ENCODE results near the gene SNTG2. TPM values are rescaled to one million over a fixed set of nuclear protein-coding genes. Genes with fewer than 3 reads are reported as not detected.

The SNTG2 gene
- polyA plus RNA-seq, 3 donors = not detected

- no peak for DNase-seq
- Mint-ChIP-seq H3K9me3 (peaks cover 2 to 10% (median 5%) of the 10 kb centered on the region in 7 donors), H3K27me3 (ENCODE audit: low read depth in 3 of 3) (peaks cover 0 to 5% (median 4%) of the 10 kb centered on the region in 3 donors), H3K27ac (no peak overlapping the region), H3K4me3 (no peak overlapping the region), H3K4me1 (no peaks in the 10 kb centered on the region), H3K36me3 (no peaks in the 10 kb centered on the region)
- Histone ChIP-seq H3K27ac (ENCODE audit: low read depth in 1 of 2, low read length in 2 of 2) (no peak overlapping the region), H3K79me2 (ENCODE audit: insufficient read depth, low read length) (no peaks in the 10 kb centered on the region), H2AFZ (ENCODE audit: insufficient read depth, low read depth, low read length, poor library complexity, severe bottlenecking) (no peak overlapping the region), H3K4me1 (ENCODE audit: control insufficient read depth in 1 of 2, insufficient read depth in 2 of 2, low read length in 2 of 2) (no peaks in the 10 kb centered on the region), H3K36me3 (replicated peaks in 1 of 2; ENCODE audit: control insufficient read depth in 1 of 2, insufficient read depth in 2 of 2, low read length in 2 of 2) (no peaks in the 10 kb centered on the region), H3K27me3 (ENCODE audit: control insufficient read depth in 2 of 2, insufficient read depth in 2 of 2, low read length in 2 of 2) (no peaks in the 10 kb centered on the region), H3K9ac (ENCODE audit: insufficient read depth, low read length, poor library complexity, severe bottlenecking) (no peak overlapping the region), H3K9me3 (replicated peaks in 1 of 2; ENCODE audit: control insufficient read depth in 1 of 2, insufficient read depth in 1 of 2, low read length in 2 of 2) (peaks cover 0 to 11% of the 10 kb centered on the region in 2 donors), H3K4me3 (replicated peaks in 1 of 3; ENCODE audit: low read depth in 2 of 3, low read length in 3 of 3) (no peak overlapping the region), H3K4me2 (replicated peaks; ENCODE audit: extremely low read depth, low read length, poor library complexity, severe bottlenecking) (no peak overlapping the region), H4K20me1 (ENCODE audit: insufficient read depth, low read length) (no peaks in the 10 kb centered on the region)
- intact Hi-C loops (cut with micrococcal nuclease) = no loop called here
- WGBS (ENCODE audit: insufficient coverage) = 95% methylated on average over 18 of the region's 19 CpGs
- TF ChIP-seq CTCF (IDR thresholded peaks at IDR 0.05) = no peak
Observed at GRCh38 chr2:1230155-1230893, 279.7 kb downstream of the SNTG2 start.

GRCh38 chr2:1231466-1232063, 280.9 kb downstream of the SNTG2 start:
- no peak overlapping the region for H3K4me3 Mint-ChIP-seq
- H3K4me1 Mint-ChIP-seq = no peaks in the 10 kb centered on the region
- H3K9ac ChIP-seq (ENCODE audit: insufficient read depth, low read length, poor library complexity, severe bottlenecking) = no peak overlapping the region

More at GRCh38 chr2:1231466-1232063, 280.9 kb downstream of the SNTG2 start:
- H3K4me3 ChIP-seq (replicated peaks in 1 of 3; ENCODE audit: low read depth in 2 of 3, low read length in 3 of 3) = no peak overlapping the region
- no peaks in the 10 kb centered on the region for H3K36me3 ChIP-seq (replicated peaks in 1 of 2; ENCODE audit: control insufficient read depth in 1 of 2, insufficient read depth in 2 of 2, low read length in 2 of 2)
- H3K27me3 ChIP-seq (ENCODE audit: control insufficient read depth in 2 of 2, insufficient read depth in 2 of 2, low read length in 2 of 2) = no peaks in the 10 kb centered on the region
- H3K9me3 Mint-ChIP-seq = peaks cover 2 to 10% (median 5%) of the 10 kb centered on the region in 7 donors
- H4K20me1 ChIP-seq (ENCODE audit: insufficient read depth, low read length) = no peaks in the 10 kb centered on the region
- no peak overlapping the region for H3K4me2 ChIP-seq (replicated peaks; ENCODE audit: extremely low read depth, low read length, poor library complexity, severe bottlenecking)
- H3K27ac Mint-ChIP-seq = no peak overlapping the region
- H3K4me1 ChIP-seq (ENCODE audit: control insufficient read depth in 1 of 2, insufficient read depth in 2 of 2, low read length in 2 of 2) = no peaks in the 10 kb centered on the region
- no peaks in the 10 kb centered on the region for H3K79me2 ChIP-seq (ENCODE audit: insufficient read depth, low read length)
- H2AFZ ChIP-seq (ENCODE audit: insufficient read depth, low read depth, low read length, poor library complexity, severe bottlenecking) = no peak overlapping the region
- H3K27me3 Mint-ChIP-seq (ENCODE audit: low read depth in 3 of 3) = peaks cover 0 to 5% (median 4%) of the 10 kb centered on the region in 3 donors
- no peak overlapping the region for H3K27ac ChIP-seq (ENCODE audit: low read depth in 1 of 2, low read length in 2 of 2)
- intact Hi-C loops (cut with micrococcal nuclease) = no loop called here
- TF ChIP-seq CTCF (IDR thresholded peaks at IDR 0.05) = no peak
- DNase-seq = no peak
- WGBS (ENCODE audit: insufficient coverage) = 88% methylated on average over 8 of the region's 11 CpGs
- H3K9me3 ChIP-seq (replicated peaks in 1 of 2; ENCODE audit: control insufficient read depth in 1 of 2, insufficient read depth in 1 of 2, low read length in 2 of 2) = peaks cover 0 to 11% of the 10 kb centered on the region in 2 donors
- H3K36me3 Mint-ChIP-seq = no peaks in the 10 kb centered on the region

All from CD14-positive monocyte (primary cell).